ENCODE results near the gene C12orf60.

Gene C12orf60

GRCh38 chr12:14836336-14837210 is 33.1 kb downstream of the C12orf60 start:
- peak; percentile 95 for DNase-seq (ENCODE audit: low read depth)

GRCh38 chr12:14839262-14839661 is 35.8 kb downstream of the C12orf60 start:
- DNase-seq (ENCODE audit: low read depth), result no peak

DNA sequence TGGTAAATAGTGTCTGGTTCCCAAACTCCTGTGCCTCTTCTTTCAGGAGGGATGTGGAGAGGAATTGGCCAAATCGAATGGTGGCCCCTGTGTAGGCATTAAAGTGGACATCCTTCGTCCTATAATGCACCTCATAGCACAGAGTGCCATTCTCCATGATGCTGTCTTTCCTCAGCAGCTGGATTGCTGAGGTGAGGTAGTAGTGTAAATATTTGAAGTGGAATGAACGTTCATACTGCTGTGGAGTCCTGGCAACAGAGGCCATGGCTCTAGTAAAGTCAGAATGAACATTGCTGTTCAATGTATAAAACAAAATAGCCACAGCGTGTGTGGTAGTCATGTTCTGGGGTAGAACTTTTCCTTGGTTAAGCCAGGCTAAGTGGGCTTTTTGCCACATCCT is 37.1 kb downstream of the C12orf60 start:
- DNase-seq (ENCODE audit: low read depth), result no peak

DNA sequence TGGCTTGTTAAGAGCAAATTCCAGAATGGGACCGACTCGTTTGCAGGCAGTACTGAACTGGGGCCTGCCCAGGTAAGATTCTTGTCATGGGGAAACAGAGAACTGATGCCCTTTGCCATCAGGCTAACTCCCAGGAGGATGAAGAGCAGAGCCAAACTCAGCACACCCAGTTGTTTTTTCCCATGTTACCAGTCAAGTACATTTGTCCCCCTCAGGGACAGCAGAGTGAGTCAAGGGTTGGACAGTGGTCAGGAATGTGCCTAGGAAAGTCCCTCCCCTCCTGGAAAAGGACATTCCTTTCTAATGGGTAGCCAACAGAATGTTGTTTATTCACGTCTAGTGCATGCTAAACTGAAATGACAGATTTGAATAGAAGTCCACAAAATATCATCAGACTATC is 38.3 kb downstream of the C12orf60 start:
- DNase-seq (ENCODE audit: low read depth), result peak; percentile 66

DNA sequence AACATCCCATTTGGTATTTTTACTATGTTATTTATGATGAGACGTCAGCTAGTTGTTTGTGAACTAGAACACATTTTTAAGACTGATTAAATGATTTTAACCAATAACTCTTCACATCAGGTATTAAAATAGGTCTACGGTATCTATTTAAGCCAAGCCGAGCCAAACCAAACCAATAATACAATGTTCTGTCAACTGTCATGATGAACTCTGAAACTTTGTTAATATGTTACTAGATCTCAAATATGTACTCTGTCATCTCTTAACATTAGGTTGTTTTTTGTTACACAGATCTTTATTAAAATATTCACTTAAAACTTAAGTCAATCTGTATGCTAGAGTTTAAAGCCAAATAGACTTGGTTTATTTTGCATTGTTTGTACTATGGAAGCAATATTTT is 38.8 kb downstream of the C12orf60 start:
- no peak for DNase-seq (ENCODE audit: low read depth)

DNA sequence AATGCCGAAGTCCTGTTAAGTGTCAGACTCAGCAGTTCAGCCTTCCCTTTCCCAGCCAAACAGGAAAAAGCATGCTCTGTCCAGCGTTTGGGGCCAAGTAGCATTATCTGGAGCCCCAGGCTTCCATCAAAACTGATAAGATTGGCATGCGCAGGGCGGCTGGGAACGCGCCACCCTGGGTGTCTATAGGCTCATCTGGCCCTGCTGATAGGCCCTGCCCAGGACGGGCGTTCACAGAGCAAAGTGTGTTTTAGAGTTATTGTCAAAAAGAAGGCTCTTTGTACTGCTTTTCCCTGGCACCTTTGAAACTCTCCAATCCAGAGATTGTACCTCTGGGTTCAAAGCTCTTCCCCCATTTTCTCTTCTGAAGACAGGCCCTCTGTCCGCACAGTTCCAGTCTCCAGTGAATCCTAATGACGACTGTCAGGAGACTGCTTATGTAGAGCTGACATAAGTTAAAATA is 40.0 kb downstream of the C12orf60 start, which contains the start of gene ART4:
Gene ART4, minus strand, starts transcription at position 102 of the 463 bp plus-strand sequence. CDS start 413 bp downstream, outside the sequence.
- no peak for DNase-seq (ENCODE audit: low read depth)

DNA sequence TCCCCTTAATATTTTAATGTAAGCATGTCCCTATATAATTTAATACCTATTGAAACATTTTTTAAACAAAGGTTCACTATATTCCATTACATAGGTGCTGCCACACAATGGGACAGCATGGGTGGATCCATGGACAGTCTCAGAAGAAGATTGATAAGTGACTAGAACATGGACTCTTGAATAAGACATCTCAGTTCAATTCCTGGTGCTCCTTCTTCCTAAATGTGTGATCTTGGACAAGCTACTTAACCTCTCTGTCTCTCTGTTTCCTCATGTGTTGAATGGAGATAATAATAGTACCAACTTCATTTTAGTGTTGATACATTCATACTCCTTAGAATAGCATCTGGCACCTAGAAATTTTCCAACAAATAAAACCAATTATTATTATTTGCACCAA is 40.9 kb downstream of the C12orf60 start:
- DNase-seq (ENCODE audit: low read depth), result no peak

- peak; percentile 65 for DNase-seq (ENCODE audit: low read depth)
These were observed 41.9 kb downstream of the C12orf60 start for GRCh38 chr12:14845350-14845750.

DNA sequence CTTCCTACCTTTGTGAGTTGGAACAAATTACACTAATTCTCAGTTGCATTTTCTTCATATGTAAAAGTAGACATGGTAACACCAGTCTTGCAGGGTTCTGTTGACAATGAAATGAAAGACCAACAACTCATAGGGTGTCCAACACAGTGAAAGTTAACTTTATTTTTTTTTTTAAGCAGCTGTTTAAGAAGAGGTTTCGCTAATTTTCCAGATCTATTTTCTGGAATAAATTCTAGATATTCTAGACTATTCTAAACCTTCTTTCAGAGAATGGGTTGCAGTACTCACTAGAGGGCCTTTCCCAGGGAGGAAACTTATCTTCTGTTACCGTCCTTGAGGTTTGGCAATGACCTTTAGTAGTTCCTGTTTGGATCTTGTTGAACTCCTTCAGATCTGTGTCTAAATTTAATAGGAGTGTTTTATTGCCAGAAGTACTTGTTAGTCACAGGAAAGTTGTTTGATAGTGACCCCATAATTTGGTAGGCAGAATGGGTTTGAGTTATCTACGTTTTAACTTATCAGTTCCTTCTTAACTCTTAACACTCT is 42.6 kb downstream of the C12orf60 start:
- peak; percentile 35 for DNase-seq (ENCODE audit: low read depth)

- no peak for DNase-seq (ENCODE audit: low read depth)
These were observed 43.6 kb downstream of the C12orf60 start for GRCh38 chr12:14846876-14847580.

GRCh38 chr12:14849661-14850060 is 46.2 kb downstream of the C12orf60 start:
- DNase-seq (ENCODE audit: low read depth), result peak; percentile 55

DNA sequence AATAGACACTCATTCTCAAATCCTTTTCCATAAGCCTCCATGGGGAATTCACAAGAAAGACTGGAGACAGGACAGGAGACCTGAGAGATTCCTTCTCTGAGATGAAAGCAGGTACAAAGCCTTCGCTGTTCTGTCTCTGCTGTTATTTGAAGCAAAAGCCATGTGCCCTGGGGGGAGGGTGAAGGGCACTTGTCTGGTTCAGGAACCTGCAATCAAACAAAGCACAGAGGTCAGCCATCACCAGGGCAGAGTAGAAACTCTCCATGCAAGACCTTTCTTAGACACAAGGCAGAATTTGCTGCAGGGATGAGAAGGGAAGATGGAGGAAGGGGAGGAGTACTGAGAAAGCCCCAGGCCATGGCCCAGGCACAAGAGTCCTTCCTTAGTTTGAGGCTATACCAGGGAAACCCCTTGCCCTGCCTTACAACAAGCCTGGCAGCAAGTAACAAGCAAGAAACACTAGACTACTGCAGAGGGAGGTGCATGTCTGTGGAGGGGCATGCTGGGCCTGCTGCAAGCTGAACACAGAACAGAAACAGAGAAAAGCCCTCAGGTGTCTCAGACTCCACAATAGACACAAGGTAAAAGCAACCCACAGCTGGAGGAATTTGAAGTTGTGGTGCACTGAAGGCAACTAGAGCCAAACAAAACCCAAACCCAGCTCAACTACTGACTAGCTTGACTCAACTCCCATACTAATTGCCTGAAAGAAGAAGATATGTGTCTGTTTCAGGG is 47.6 kb downstream of the C12orf60 start:
- DNase-seq (ENCODE audit: low read depth), result no peak

DNA sequence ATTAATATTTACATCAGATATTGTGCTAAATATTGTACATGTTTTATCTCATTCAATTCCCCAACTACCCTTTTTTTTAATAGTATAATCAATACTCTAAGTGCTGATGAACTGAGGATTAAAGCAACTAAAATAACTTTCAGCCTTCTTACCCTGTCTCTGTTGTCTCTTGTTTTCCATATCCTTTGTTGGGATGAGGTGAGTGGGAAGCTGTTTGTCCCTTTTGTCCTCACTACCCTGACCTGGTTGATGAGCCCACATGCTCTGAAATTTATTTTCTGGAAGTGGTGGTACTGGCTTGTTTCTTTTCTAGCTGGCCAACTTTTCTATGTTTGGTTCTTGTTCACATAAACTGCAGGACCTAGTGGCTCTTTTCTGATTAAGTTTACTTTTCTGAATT is 49.4 kb downstream of the C12orf60 start:
- no peak for DNase-seq (ENCODE audit: low read depth)

DNA sequence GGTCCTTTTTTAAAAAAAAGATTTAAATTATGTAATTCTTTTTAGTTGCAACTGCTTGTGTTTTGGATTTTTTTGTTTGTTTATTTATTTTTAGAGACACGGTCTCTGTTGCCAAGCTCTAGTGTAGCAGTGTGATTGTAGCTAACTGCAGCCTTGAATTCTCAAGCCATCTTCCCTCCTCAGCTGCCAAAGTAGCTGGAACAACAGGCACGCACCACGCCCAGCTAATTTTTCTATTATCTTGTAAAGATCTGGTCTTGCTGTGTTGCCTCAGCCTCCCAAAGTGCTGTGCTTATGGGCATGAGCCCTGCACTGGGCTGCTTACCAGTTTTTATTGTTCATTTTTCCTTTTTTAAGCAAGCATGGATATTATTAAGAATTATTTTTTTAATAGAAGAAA is 50.5 kb downstream of the C12orf60 start:
- no peak for DNase-seq (ENCODE audit: low read depth)

DNA sequence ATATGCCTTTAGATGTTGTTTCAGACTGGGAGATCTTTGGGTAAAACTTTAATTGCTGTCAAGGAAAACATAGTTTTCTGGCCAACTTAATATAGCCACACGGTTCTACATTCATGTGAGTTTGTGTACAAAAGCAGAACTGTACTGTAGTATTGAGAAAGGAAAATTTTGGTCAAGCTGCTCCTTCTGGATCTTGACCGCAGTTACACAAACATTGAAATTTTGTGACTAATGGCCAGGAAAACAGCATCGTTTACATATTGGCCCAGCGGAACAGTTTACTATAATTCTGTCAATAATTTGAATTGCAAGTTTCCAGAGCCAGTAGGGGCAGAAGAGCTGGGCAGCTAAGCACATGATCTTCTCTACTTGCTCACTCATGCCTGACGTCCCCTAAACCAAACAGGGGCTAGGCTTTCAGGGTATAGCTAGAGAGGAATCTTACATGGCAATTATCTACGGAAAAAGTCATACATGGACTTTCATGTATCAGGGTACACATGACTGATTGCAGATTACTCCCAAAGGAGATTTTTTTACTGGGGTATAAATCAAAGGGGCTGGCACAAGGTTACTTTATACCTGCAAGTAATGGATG is 51.2 kb downstream of the C12orf60 start:
- DNase-seq (ENCODE audit: low read depth), result peak; percentile 62

- DNase-seq (ENCODE audit: low read depth), result no peak
These were observed 55.0 kb downstream of the C12orf60 start for GRCh38 chr12:14858513-14858912.

GRCh38 chr12:14860490-14860889 is 57.0 kb downstream of the C12orf60 start:
- no peak for DNase-seq (ENCODE audit: low read depth)

- DNase-seq (ENCODE audit: low read depth), result peak; percentile 28
These were observed 65.5 kb downstream of the C12orf60 start for GRCh38 chr12:14868916-14869506.

- DNase-seq (ENCODE audit: low read depth), result no peak
These were observed 67.8 kb downstream of the C12orf60 start for GRCh38 chr12:14871247-14871646.

- no peak for DNase-seq (ENCODE audit: low read depth)
These were observed 68.4 kb downstream of the C12orf60 start for GRCh38 chr12:14871886-14872285.
